K562 (cell line): ENCODE measurements around the gene FRMD4A. TPM values are rescaled to one million over a fixed set of nuclear protein-coding genes. Genes with fewer than 3 reads are reported as not detected.

ENCODE experiments used
- ATAC-seq: fragments of 200-7000 bp; cut with Tn5 transposase; 3 replicates; pipeline ENCODE4 v1.9.1; 2020; ENCODE audit warnings: moderate library complexity
- BruUV-seq: library from RNA; stranded (reverse); fragments of 400-500 nt; replicated peaks from 2 replicates; lab custom pipeline; 2021; lab: Mats Ljungman, UMichigan
- CTCF ChIA-PET: fragments of 300-600 bp; formaldehyde crosslinking; extraction: SDS; loops from one replicate; lab custom pipeline; 2021; ENCODE audit warnings: low intra/inter-chr PET ratio; lab: Yijun Ruan, JAX
- POLR2A ChIA-PET: fragments of 300-600, 350-650 bp; sonication (Branson Sonifier 250); formaldehyde crosslinking; extraction: SDS; loops from one replicate; lab custom pipeline; 2021; ENCODE audit warnings: antibody characterized with exemption, inconsistent platforms; lab: Yijun Ruan, JAX
- DNase-seq, 4 experiments: peaks; one replicate each; pipeline versions ENCODE4 v3.0.0 to v3.0.0-alpha.2; 2011 to 2018; ENCODE audit warnings: low spot score in 3 of 4, mixed read lengths in 3 of 4; ENCODE audit errors: extremely low read depth in 1 of 4
- FAIRE-seq: peaks from 2 replicates; lab custom pipeline; 2011; peaks lifted over from hg19 to GRCh38; lab: Jason Lieb, UNC
- H2AFZ ChIP-seq: 2 replicates; pipeline ENCODE4 v1.6.0; 2011; ENCODE audit warnings: low read depth, low read length, control low read depth, inconsistent platforms
- H3K27ac ChIP-seq: fragments of 200-600 bp; 3 replicates; pipeline ENCODE4 v1.8.0; 2011; ENCODE audit warnings: low read depth, mild to moderate bottlenecking, control low read depth, inconsistent platforms, low read length, moderate library complexity, mixed read lengths; ENCODE audit errors: extremely low read depth
- H3K27me3 ChIP-seq, 2 experiments: fragments of 300-600 bp in 1 of 2; 2 replicates in 1 of 2; 3 replicates in 1 of 2; pipeline versions ENCODE4 v1.6.0 to v1.8.0; 2011; ENCODE audit warnings: inconsistent platforms in 2 of 2, low read length in 2 of 2, mild to moderate bottlenecking in 1 of 2, mixed read lengths in 1 of 2, moderate library complexity in 1 of 2; ENCODE audit not compliant: control insufficient read depth in 2 of 2, insufficient read depth in 2 of 2
- H3K36me3 ChIP-seq: fragments of 300-600 bp; 3 replicates; pipeline ENCODE4 v1.8.0; 2011; ENCODE audit warnings: mild to moderate bottlenecking, low read length, inconsistent platforms; ENCODE audit not compliant: control insufficient read depth, insufficient read depth
- H3K4me1 ChIP-seq, 2 experiments: fragments of 200-600 bp in 1 of 2; replicated peaks in 1 of 2; 2 replicates in 1 of 2; 3 replicates in 1 of 2; pipeline versions ENCODE4 v1.5.1 to v1.8.0; 2011; ENCODE audit warnings: inconsistent platforms in 2 of 2, low read length in 2 of 2, mild to moderate bottlenecking in 1 of 2, mixed read lengths in 1 of 2, moderate library complexity in 1 of 2; ENCODE audit not compliant: control insufficient read depth in 2 of 2, insufficient read depth in 2 of 2
- H3K4me2 ChIP-seq: 2 replicates; pipeline ENCODE4 v1.6.1; 2011; ENCODE audit warnings: low read length, control low read depth, inconsistent platforms, mixed read lengths; ENCODE audit not compliant: insufficient read depth
- H3K4me3 ChIP-seq: fragments of 200-600 bp; sonication (generic), shearing (Covaris generic); 2 replicates; pipeline ENCODE4 v1.5.1; 2016; ENCODE audit warnings: control low read depth, inconsistent platforms
- H3K79me2 ChIP-seq: fragments of 200-600 bp; 3 replicates; pipeline ENCODE4 v1.8.0; 2011; ENCODE audit warnings: low read length, inconsistent platforms; ENCODE audit not compliant: control insufficient read depth, insufficient read depth
- H3K9ac ChIP-seq, 2 experiments: 2 replicates each; pipeline versions ENCODE4 v1.6.0 to v1.6.1; 2011; ENCODE audit warnings: low read depth in 2 of 2, low read length in 2 of 2, control low read depth in 1 of 2, inconsistent platforms in 1 of 2, mild to moderate bottlenecking in 1 of 2, mixed read lengths in 1 of 2; ENCODE audit not compliant: insufficient read depth in 1 of 2
- H3K9me1 ChIP-seq: one replicate; pipeline ENCODE4 v1.6.0; 2011; ENCODE audit warnings: inconsistent platforms, mild to moderate bottlenecking, low read length, moderate library complexity; ENCODE audit not compliant: control insufficient read depth, insufficient read depth
- H3K9me3 ChIP-seq: replicated peaks from 2 replicates; pipeline ENCODE4 v1.5.1; 2011; ENCODE audit warnings: low read depth, low read length, inconsistent platforms; ENCODE audit not compliant: control insufficient read depth, insufficient read depth
- H4K20me1 ChIP-seq: replicated peaks from 2 replicates; pipeline ENCODE4 v1.6.1; 2011; ENCODE audit warnings: low read length, inconsistent platforms, mixed read lengths; ENCODE audit not compliant: control insufficient read depth, insufficient read depth
- DEAF1 ChIP-seq: fragments of 450-650 bp; formaldehyde crosslinking; IDR thresholded peaks from 2 replicates; pipeline ENCODE4 v1.4.0; 2020; ENCODE audit warnings: mild to moderate bottlenecking, moderate library complexity
- HDAC6 ChIP-seq: IDR thresholded peaks from 2 replicates; pipeline ENCODE4 v1.6.1; 2012; ENCODE audit warnings: low read depth, mild to moderate bottlenecking, control low read depth, inconsistent platforms, low read length, moderate library complexity
- MBD2 ChIP-seq: sonication (generic); IDR thresholded peaks from 2 replicates; pipeline ENCODE4 v1.6.1; 2016; ENCODE audit warnings: low read depth, borderline replicate concordance
- PHTF2 ChIP-seq: fragments of 250-450 bp; sonication (Bioruptor Pico); IDR thresholded peaks from 2 replicates; pipeline ENCODE4 v1.5.0; 2021; ENCODE audit warnings: mild to moderate bottlenecking
- RFX5 ChIP-seq: IDR thresholded peaks from 2 replicates; pipeline ENCODE4 v1.6.1; 2011; ENCODE audit warnings: low read depth, mild to moderate bottlenecking, improper control_type of control experiment, low read length
- SMARCA5 ChIP-seq: fragments of 450-650 bp; IDR thresholded peaks from 2 replicates; pipeline ENCODE4 v1.6.1; 2016
- SMC3 ChIP-seq: conservative IDR thresholded peaks from 2 replicates; pipeline ENCODE4 v1.6.1; 2011; ENCODE audit warnings: low read depth, low read length, improper control_type of control experiment; ENCODE audit not compliant: insufficient read depth
- TEAD2 ChIP-seq: fragments of 450-650 bp; IDR thresholded peaks from 2 replicates; pipeline ENCODE4 v1.6.1; 2016; ENCODE audit warnings: missing genetic modification characterization, control low read depth, missing compliant biosample characterization
- U2AF2 ChIP-seq: fragments of 200-400 bp; formaldehyde crosslinking; optimal IDR thresholded peaks from 2 replicates; pipeline ENCODE3; 2017; ENCODE audit warnings: low read depth, mild to moderate bottlenecking, low read length
- ZFP36 ChIP-seq: fragments of 150-350 bp; IDR thresholded peaks from 2 replicates; pipeline ENCODE4 v1.6.1; 2018; ENCODE audit warnings: low read length, low read depth; ENCODE audit not compliant: partially characterized antibody
- ZNF197 ChIP-seq: fragments of 200-800 bp; sonication (Bioruptor generic); IDR thresholded peaks from 2 replicates; pipeline ENCODE4 v1.6.1; 2016; ENCODE audit warnings: low read depth, missing genetic modification characterization, missing compliant biosample characterization
- WGBS: fragments of 100-300 bp; shearing (Covaris generic); methylation state at CpG from one replicate; pipeline ENCODE4 v1.1.6; 2016; ENCODE audit warnings: low coverage, mixed read lengths; ENCODE audit not compliant: insufficient coverage; ENCODE audit errors: missing lambda C conversion rate; 5-methylcytosine and 5-hydroxymethylcytosine counted together
- in situ Hi-C: fragments of 300-500 bp; cut with MboI; formaldehyde crosslinking; loops from 4 replicates; pipeline ENCODE4 v1.15.0; 2018; ENCODE audit warnings: inconsistent platforms, mixed read lengths
- intact Hi-C: fragments of 100-400 bp; cut with micrococcal nuclease; formaldehyde crosslinking; loops from 2 replicates; pipeline ENCODE4 v1.14.2; 2022
- polyA plus RNA-seq, 8 experiments: library from polyadenylated mRNA; depleted of rRNA in 4 of 8; stranded (reverse) in 5 of 8; unstranded in 3 of 8; fragments of >200 nt; fragmentation: Nextera tagmentation in 2 of 8; fragmentation: Illumina TruSeq in 1 of 8; extraction: Ambion mirVana in 2 of 8; extraction: Trizol in 1 of 8; gene quantifications; 2 replicates each; pipeline versions ENCODE4 v1.2.1 to v1.2.3, GENCODE V29; 2011 to 2014; ENCODE audit warnings: inconsistent platforms in 1 of 8, missing spikeins in 1 of 8
- total RNA-seq, 7 experiments: library from RNA; depleted of rRNA in 6 of 7; stranded (reverse); fragments of >200 nt in 6 of 7; fragmentation: Illumina TruSeq in 2 of 7; extraction: Trizol in 2 of 7; gene quantifications; 2 replicates each; pipeline versions ENCODE4 v1.2.1 to v1.2.3, GENCODE V29; 2011 to 2021; ENCODE audit warnings: low replicate concordance in 1 of 7
- TF ChIP-seq, protein P1 (sequence below): fragments of 450-650 bp; IDR thresholded peaks from 2 replicates; pipeline ENCODE4 v1.6.1; 2017; ENCODE audit warnings: mild to moderate bottlenecking, moderate library complexity

The FRMD4A gene
- total and polyA plus RNA-seq, 9 of the 15 experiments (the other 6 are each of a cell fraction or from before 2014, with no cell fraction given): 0.80 to 5.2 (median 3.0) TPM

DNA sequence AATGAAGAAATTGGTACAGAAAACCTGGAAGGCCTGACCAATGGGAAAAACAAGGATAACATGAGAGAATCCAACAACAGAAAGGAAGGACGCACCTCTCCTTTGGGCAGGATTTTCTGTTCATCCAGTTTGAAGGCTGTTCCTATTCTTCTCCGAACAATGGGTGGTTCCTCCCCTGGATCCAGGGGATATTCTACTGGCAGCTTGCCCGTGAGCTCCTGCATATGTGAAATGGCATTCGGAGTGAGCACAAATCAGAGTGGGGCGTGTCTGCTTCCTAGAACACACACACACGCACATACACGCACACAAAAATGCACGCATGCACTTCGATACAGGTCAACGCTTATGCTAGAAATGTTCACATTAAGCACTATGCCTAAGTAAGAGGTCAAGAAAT is 660.4 kb downstream of the FRMD4A start:
- no peaks in the 10 kb centered on the region for H3K79me2 ChIP-seq
- CTCF ChIA-PET: no interaction called here
- intact Hi-C loops: no loop called here
- no peak overlapping the region for H3K27ac ChIP-seq
- no peak overlapping the region for H2AFZ ChIP-seq
- no peak for ATAC-seq
- no peak for FAIRE-seq
- peaks cover 2% of the 10 kb centered on the region; the same call in 1 of the 3 replicates for H3K36me3 ChIP-seq
- no TSS peak for BruUV-seq
- TF ChIP-seq MBD2 (no peak), SMC3 (no peak), SMARCA5 (no peak)
- TF ChIP-seq, all 486 proteins: peak for 0
- in situ Hi-C loops: no loop called here
- Histone ChIP-seq H4K20me1 (0 out of 2 replicates have a peak, but pooled peaks cover 6% of the 10 kb centered on the region), H3K4me3 (no peak overlapping the region), H3K27me3 (no peaks in the 10 kb centered on the region; a peak in 1 of 5 replicates), H3K9ac (no peak overlapping the region), H3K9me1 (no peaks in the 10 kb centered on the region), H3K4me1 (no peaks in the 10 kb centered on the region), H3K4me2 (no peak overlapping the region), H3K9me3 (no peaks in the 10 kb centered on the region)
- no peak for DNase-seq
- POLR2A ChIA-PET: interaction anchor here (0.6 kb wide), 1 partner anchor 353 kb away, joined by 4 read pairs; no protein-coding TSS in a partner anchor
- WGBS: 81% methylated on average over 9 of the region's 10 CpGs

DNA sequence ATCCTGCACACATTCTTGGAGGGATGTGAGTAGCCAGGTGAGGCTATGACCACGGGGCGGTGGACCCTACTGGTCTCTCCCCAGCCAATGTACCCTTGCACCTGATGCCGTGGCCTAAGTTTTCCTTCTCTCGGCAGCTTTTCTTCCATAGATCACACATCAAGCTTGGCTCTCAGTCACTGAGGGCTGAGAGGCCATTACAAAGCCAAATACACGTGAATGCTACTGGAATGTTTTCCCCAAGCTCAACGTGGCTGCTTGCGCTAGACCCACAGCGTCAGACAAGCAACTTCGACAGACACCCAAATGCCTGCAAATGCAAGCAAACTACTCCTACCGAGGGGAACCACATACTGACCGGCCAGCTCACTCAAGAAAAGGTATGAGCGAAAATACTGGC is 660.8 kb downstream of the FRMD4A start:
- FAIRE-seq: no peak
- Histone ChIP-seq H3K27me3 (no peaks in the 10 kb centered on the region; a peak in 1 of 5 replicates), H3K36me3 (peaks cover 2% of the 10 kb centered on the region; the same call in 1 of the 3 replicates), H3K27ac (no peak overlapping the region), H3K4me1 (no peaks in the 10 kb centered on the region), H3K9me1 (no peaks in the 10 kb centered on the region), H3K9ac (no peak overlapping the region), H3K4me2 (no peak overlapping the region), H4K20me1 (0 out of 2 replicates have a peak, but pooled peaks cover 3% of the 10 kb centered on the region), H3K79me2 (no peaks in the 10 kb centered on the region), H3K4me3 (no peak overlapping the region), H3K9me3 (no peaks in the 10 kb centered on the region), H2AFZ (no peak overlapping the region)
- ChIA-PET CTCF (no interaction called here), POLR2A (interaction anchor here (0.6 kb wide), 1 partner anchor 353 kb away, joined by 4 read pairs; no protein-coding TSS in a partner anchor)
- in situ Hi-C loops: no loop called here
- intact Hi-C loops: no loop called here
- no peak for DNase-seq
- WGBS: 60% methylated on average over 10 of the region's 12 CpGs
- TF ChIP-seq RFX5 (no peak), ZFP36 (no peak), U2AF2 (no peak), TEAD2 (no peak), DEAF1 (CRISPR knock-in tag) (no peak), ZNF197 (CRISPR knock-in tag) (no peak), PHTF2 (CRISPR knock-in tag) (no peak), HDAC6 (no peak)
- TF ChIP-seq, protein P1, sequence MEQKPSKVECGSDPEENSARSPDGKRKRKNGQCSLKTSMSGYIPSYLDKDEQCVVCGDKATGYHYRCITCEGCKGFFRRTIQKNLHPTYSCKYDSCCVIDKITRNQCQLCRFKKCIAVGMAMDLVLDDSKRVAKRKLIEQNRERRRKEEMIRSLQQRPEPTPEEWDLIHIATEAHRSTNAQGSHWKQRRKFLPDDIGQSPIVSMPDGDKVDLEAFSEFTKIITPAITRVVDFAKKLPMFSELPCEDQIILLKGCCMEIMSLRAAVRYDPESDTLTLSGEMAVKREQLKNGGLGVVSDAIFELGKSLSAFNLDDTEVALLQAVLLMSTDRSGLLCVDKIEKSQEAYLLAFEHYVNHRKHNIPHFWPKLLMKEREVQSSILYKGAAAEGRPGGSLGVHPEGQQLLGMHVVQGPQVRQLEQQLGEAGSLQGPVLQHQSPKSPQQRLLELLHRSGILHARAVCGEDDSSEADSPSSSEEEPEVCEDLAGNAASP: no peak
- no TSS peak for BruUV-seq
- no peak for ATAC-seq
